GM23338 (cell line): ENCODE measurements around the gene AP1M1. TPM values are rescaled to one million over a fixed set of nuclear protein-coding genes. Genes with fewer than 3 reads are reported as not detected.

ENCODE experiments used
- ATAC-seq: fragments of 200-7000 bp; cut with Tn5 transposase; 3 replicates; pipeline ENCODE4 v1.9.1; 2020
- DNase-seq: peaks from one replicate; pipeline ENCODE4 v3.0.0-alpha.2; 2015; ENCODE audit warnings: low spot score
- H2AFZ ChIP-seq: fragments of 200-600 bp; sonication (generic); 2 replicates; pipeline ENCODE4 v1.8.0; 2016; ENCODE audit warnings: antibody characterized with exemption, mild to moderate bottlenecking, moderate library complexity
- H3F3A ChIP-seq: fragments of 200-600 bp; sonication (generic); replicated peaks from 2 replicates; pipeline ENCODE4 v1.8.0; 2017; ENCODE audit warnings: antibody characterized with exemption, mixed run types, low read depth
- H3K27ac ChIP-seq: fragments of 200-600 bp; sonication (generic); 2 replicates; pipeline ENCODE4 v1.6.1; 2016; ENCODE audit warnings: low read depth
- H3K27me3 ChIP-seq: fragments of 200-600 bp; sonication (generic); 2 replicates; pipeline ENCODE4 v1.8.0; 2016; ENCODE audit warnings: mild to moderate bottlenecking, mixed run types, moderate library complexity; ENCODE audit not compliant: insufficient read depth
- H3K36me3 ChIP-seq: fragments of 200-600 bp; sonication (generic); 2 replicates; pipeline ENCODE4 v1.8.0; 2016; ENCODE audit warnings: mild to moderate bottlenecking; ENCODE audit not compliant: insufficient read depth
- H3K4me1 ChIP-seq: fragments of 200-600 bp; sonication (generic); 2 replicates; pipeline ENCODE4 v1.8.0; 2016; ENCODE audit warnings: mild to moderate bottlenecking, moderate library complexity; ENCODE audit not compliant: insufficient read depth
- H3K4me2 ChIP-seq: fragments of 200-600 bp; sonication (generic); 2 replicates; pipeline ENCODE4 v1.7.1; 2017; ENCODE audit warnings: mixed run types
- H3K4me3 ChIP-seq: fragments of 200-600 bp; sonication (generic); 2 replicates; pipeline ENCODE4 v1.6.1; 2016; ENCODE audit warnings: mixed run types
- H3K79me2 ChIP-seq: fragments of 200-600 bp; sonication (generic); replicated peaks from 2 replicates; pipeline ENCODE4 v1.8.0; 2017; ENCODE audit warnings: mild to moderate bottlenecking; ENCODE audit not compliant: insufficient read depth
- H3K9me2 ChIP-seq: fragments of 200-600 bp; sonication (generic); 2 replicates; pipeline ENCODE4 v1.8.0; 2017; ENCODE audit not compliant: insufficient read depth
- H4K20me1 ChIP-seq: fragments of 200-600 bp; sonication (generic); replicated peaks from 2 replicates; pipeline ENCODE4 v1.8.0; 2017; ENCODE audit warnings: mild to moderate bottlenecking; ENCODE audit not compliant: insufficient read depth
- H3K27ac Mint-ChIP-seq: 2 replicates; pipeline ENCODE4 v1.8.0; 2020; ENCODE audit warnings: inconsistent platforms, mild to moderate bottlenecking, moderate library complexity, mixed read lengths
- H3K27me3 Mint-ChIP-seq: 3 replicates; pipeline ENCODE4 v1.8.0; 2022; ENCODE audit warnings: low read depth, mild to moderate bottlenecking, moderate library complexity, mixed read lengths, inconsistent platforms; ENCODE audit not compliant: insufficient read depth, poor library complexity
- H3K36me3 Mint-ChIP-seq: 3 replicates; pipeline ENCODE4 v1.8.0; 2021; ENCODE audit warnings: low read depth, mild to moderate bottlenecking, inconsistent platforms, moderate library complexity, mixed read lengths
- H3K4me1 Mint-ChIP-seq: 3 replicates; pipeline ENCODE4 v1.8.0; 2020; ENCODE audit warnings: mild to moderate bottlenecking, inconsistent platforms, mixed read lengths
- H3K4me3 Mint-ChIP-seq: 3 replicates; pipeline ENCODE4 v1.8.0; 2021; ENCODE audit warnings: moderate library complexity, mild to moderate bottlenecking, inconsistent platforms, mixed read lengths
- H3K9me3 Mint-ChIP-seq: 3 replicates; pipeline ENCODE4 v1.8.0; 2020; ENCODE audit warnings: moderate library complexity, mild to moderate bottlenecking, inconsistent platforms, mixed read lengths
- EZH2 ChIP-seq: fragments of 200-600 bp; sonication (generic); IDR thresholded peaks from one replicate; pipeline ENCODE4 v1.8.0; 2017; ENCODE audit warnings: antibody characterized with exemption, mild to moderate bottlenecking, low read depth; ENCODE audit not compliant: unreplicated experiment
- EZH2phosphoT487 ChIP-seq: fragments of 200-600 bp; sonication (generic); IDR thresholded peaks from one replicate; pipeline ENCODE4 v1.8.1; 2018; ENCODE audit warnings: antibody characterized with exemption; ENCODE audit not compliant: unreplicated experiment
- JUNB ChIP-seq: IDR thresholded peaks from one replicate; pipeline ENCODE4 v1.6.1; 2016; ENCODE audit warnings: antibody characterized with exemption; ENCODE audit not compliant: unreplicated experiment
- NANOG ChIP-seq: IDR thresholded peaks from 2 replicates; pipeline ENCODE4 v1.6.1; 2016; ENCODE audit warnings: antibody characterized with exemption, borderline replicate concordance
- POLR2AphosphoS5 ChIP-seq: IDR thresholded peaks from 2 replicates; pipeline ENCODE4 v1.6.1; 2016; ENCODE audit warnings: antibody characterized with exemption, low read depth
- STAT1 ChIP-seq: IDR thresholded peaks from one replicate; pipeline ENCODE4 v1.6.1; 2016; ENCODE audit warnings: antibody characterized with exemption; ENCODE audit not compliant: unreplicated experiment
- polyA plus RNA-seq: library from polyadenylated mRNA; unstranded; fragments of >200 nt; fragmentation: Nextera tagmentation; extraction: Ambion mirVana; gene quantifications from 2 replicates; pipeline ENCODE4 v1.2.1, GENCODE V29; 2016
- total RNA-seq: library from RNA; depleted of rRNA; stranded (reverse); fragments of >200 nt; shearing (Covaris generic); gene quantifications from 2 replicates; pipeline ENCODE4 v1.2.3, GENCODE V29; 2014
- TF ChIP-seq, protein P1 (sequence below): IDR thresholded peaks from 2 replicates; pipeline ENCODE4 v1.6.1; 2016; ENCODE audit warnings: antibody characterized with exemption
- TF ChIP-seq, protein P2 (sequence below): IDR thresholded peaks from one replicate; pipeline ENCODE4 v1.6.1; 2018; ENCODE audit warnings: antibody characterized with exemption; ENCODE audit not compliant: unreplicated experiment

Gene AP1M1
- total and polyA plus RNA-seq, 2 experiments from 2014 or later = 22.0 to 32.0 TPM

DNA sequence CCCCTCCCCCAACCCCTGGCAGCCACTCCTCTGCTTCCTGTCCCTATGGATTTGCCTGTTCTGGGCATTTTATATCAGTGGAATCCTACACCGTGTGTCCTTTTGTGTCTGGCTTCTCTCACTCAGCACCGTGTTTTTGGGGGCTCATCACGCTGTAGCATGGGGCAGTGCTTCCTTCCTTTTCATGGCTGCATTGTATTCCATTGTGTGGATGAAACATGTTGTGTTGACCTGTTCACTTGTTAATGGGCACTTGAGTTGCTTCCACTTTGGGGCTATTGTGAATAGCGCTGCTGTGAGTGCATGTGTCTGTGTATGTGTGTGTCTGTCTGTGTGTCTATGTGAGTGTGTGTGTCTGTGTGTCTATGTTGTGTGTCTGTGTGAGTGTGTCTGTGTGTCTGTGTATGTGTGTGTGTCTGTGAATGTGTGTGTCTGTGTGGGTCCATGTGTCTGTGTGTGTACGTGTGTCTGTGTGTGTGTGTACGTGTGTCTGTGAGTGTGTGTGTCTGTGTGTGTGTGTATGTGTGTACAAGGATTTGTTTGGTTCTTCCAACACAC is 57.2 kb downstream of the AP1M1 start (continued):
- TF ChIP-seq, protein P1, sequence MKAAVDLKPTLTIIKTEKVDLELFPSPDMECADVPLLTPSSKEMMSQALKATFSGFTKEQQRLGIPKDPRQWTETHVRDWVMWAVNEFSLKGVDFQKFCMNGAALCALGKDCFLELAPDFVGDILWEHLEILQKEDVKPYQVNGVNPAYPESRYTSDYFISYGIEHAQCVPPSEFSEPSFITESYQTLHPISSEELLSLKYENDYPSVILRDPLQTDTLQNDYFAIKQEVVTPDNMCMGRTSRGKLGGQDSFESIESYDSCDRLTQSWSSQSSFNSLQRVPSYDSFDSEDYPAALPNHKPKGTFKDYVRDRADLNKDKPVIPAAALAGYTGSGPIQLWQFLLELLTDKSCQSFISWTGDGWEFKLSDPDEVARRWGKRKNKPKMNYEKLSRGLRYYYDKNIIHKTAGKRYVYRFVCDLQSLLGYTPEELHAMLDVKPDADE = no peak
- TF ChIP-seq, protein P2, sequence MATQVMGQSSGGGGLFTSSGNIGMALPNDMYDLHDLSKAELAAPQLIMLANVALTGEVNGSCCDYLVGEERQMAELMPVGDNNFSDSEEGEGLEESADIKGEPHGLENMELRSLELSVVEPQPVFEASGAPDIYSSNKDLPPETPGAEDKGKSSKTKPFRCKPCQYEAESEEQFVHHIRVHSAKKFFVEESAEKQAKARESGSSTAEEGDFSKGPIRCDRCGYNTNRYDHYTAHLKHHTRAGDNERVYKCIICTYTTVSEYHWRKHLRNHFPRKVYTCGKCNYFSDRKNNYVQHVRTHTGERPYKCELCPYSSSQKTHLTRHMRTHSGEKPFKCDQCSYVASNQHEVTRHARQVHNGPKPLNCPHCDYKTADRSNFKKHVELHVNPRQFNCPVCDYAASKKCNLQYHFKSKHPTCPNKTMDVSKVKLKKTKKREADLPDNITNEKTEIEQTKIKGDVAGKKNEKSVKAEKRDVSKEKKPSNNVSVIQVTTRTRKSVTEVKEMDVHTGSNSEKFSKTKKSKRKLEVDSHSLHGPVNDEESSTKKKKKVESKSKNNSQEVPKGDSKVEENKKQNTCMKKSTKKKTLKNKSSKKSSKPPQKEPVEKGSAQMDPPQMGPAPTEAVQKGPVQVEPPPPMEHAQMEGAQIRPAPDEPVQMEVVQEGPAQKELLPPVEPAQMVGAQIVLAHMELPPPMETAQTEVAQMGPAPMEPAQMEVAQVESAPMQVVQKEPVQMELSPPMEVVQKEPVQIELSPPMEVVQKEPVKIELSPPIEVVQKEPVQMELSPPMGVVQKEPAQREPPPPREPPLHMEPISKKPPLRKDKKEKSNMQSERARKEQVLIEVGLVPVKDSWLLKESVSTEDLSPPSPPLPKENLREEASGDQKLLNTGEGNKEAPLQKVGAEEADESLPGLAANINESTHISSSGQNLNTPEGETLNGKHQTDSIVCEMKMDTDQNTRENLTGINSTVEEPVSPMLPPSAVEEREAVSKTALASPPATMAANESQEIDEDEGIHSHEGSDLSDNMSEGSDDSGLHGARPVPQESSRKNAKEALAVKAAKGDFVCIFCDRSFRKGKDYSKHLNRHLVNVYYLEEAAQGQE = no peak
- TF ChIP-seq POLR2AphosphoS5 (no peak), EZH2phosphoT487 (no peak)

DNA sequence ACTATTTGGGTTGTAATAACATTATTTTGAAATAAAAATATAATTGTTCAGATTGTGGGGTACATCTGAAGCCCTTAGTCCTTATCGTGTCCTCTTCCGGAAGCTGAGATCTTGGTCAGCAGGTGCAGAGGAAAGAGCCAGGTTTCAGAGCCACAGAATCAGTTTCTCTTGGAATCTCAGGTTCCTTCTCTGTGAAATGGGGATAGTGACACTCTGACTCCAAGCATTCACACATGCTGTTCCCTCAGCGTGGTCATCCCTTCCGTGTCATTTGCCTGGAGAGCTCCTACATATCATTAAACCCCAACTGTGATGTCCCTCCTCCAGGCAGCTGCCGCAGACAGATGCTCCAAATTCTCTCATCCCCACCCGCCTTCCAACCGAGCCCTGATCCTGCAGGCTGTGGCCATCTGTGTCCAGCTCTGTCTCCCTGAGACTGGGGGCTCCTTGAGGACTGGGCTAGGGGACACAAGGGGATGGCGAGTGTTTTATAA is 59.8 kb downstream of the AP1M1 start:
- no peaks in the 10 kb centered on the region for H3K36me3 ChIP-seq
- H4K20me1 ChIP-seq = no peaks in the 10 kb centered on the region
- H3F3A ChIP-seq = no peaks in the 10 kb centered on the region
- H3K79me2 ChIP-seq = no peaks in the 10 kb centered on the region
- H3K4me3 Mint-ChIP-seq = no peak overlapping the region
- no peak overlapping the region for H3K27ac Mint-ChIP-seq
- H3K4me1 Mint-ChIP-seq = peaks cover 7% of the 10 kb centered on the region
- no peaks in the 10 kb centered on the region for H3K27me3 ChIP-seq
- H3K4me1 ChIP-seq = no peaks in the 10 kb centered on the region
- H3K9me3 Mint-ChIP-seq = no peaks in the 10 kb centered on the region
- no peak for TF ChIP-seq JUNB
- H3K9me2 ChIP-seq = no peaks in the 10 kb centered on the region
- no peak overlapping the region for H2AFZ ChIP-seq
- H3K4me2 ChIP-seq = no peak overlapping the region
- H3K27ac ChIP-seq = no peak overlapping the region
- DNase-seq (no peak), ATAC-seq (no peak)
- no peak overlapping the region for H3K4me3 ChIP-seq
- no peaks in the 10 kb centered on the region; the same call in 2 of the 3 replicates for H3K36me3 Mint-ChIP-seq
- H3K27me3 Mint-ChIP-seq = peaks cover 8% of the 10 kb centered on the region

DNA sequence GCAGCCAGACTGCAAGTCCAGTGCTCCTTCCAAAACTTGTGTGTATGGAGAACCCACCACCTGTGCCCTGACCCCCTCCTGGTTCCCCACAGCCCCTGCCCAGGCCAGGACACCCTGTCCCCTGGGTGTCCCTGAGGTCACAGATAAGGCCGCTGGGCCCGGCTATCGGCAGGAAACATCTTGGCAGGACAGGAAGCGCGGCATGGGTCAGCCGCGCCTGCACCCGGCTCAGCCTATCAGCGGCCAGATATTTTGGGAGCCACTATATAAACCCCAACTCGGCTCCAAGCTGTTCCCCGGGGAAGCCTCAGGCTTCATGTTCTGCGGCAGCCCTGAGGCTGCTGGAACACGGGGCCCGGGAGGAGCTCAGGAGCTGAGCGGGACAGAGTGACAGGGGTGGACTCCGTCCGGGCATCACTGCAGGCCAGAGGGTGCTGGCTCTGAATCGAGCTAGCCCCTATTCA is 60.8 kb downstream of the AP1M1 start:
- no peak for ATAC-seq
- H2AFZ ChIP-seq = no peak overlapping the region; the same call in 1 of the 2 replicates
- peaks cover 10% of the 10 kb centered on the region for H3K27me3 Mint-ChIP-seq
- H3K27ac ChIP-seq = no peak overlapping the region
- no peak overlapping the region for H3K4me2 ChIP-seq
- no peaks in the 10 kb centered on the region for H3K27me3 ChIP-seq
- H3K9me2 ChIP-seq = no peaks in the 10 kb centered on the region
- no peak overlapping the region for H3K4me3 ChIP-seq
- H3K4me1 Mint-ChIP-seq = peaks cover 9% of the 10 kb centered on the region
- H3K36me3 ChIP-seq = no peaks in the 10 kb centered on the region
- no peaks in the 10 kb centered on the region for H3K79me2 ChIP-seq
- H3F3A ChIP-seq = no peaks in the 10 kb centered on the region
- H4K20me1 ChIP-seq = no peaks in the 10 kb centered on the region
- no peaks in the 10 kb centered on the region for H3K9me3 Mint-ChIP-seq
- H3K36me3 Mint-ChIP-seq = no peaks in the 10 kb centered on the region; the same call in 2 of the 3 replicates
- no peak overlapping the region for H3K27ac Mint-ChIP-seq
- no peak overlapping the region for H3K4me3 Mint-ChIP-seq
- TF ChIP-seq NANOG (no peak), EZH2 (no peak), STAT1 (no peak)
- TF ChIP-seq, protein P2 = no peak
- H3K4me1 ChIP-seq = no peaks in the 10 kb centered on the region
- DNase-seq = no peak
